HepG2 (cell line): Measurements from ENCODE around the gene YY1. TPM values are rescaled to one million over a fixed set of nuclear protein-coding genes. Genes with fewer than 3 reads are reported as not detected.

ENCODE experiments used
- AKNA ChIP-seq: sonication (generic); formaldehyde crosslinking; IDR thresholded peaks from 2 replicates; pipeline ENCODE4 v1.4.0; 2020; ENCODE audit warnings: missing genetic modification reagents, borderline replicate concordance
- ASH2L ChIP-seq: fragments of 300-600, 200-600 bp; sonication (generic); IDR thresholded peaks from 2 replicates; pipeline ENCODE4 v1.7.0; 2017; ENCODE audit warnings: low read depth, mild to moderate bottlenecking, moderate library complexity, mixed read lengths, low read length; ENCODE audit not compliant: insufficient read length
- EHMT2 ChIP-seq: fragments of 200-600 bp; sonication (generic); IDR thresholded peaks from 2 replicates; pipeline ENCODE4 v1.7.0; 2017; ENCODE audit warnings: antibody characterized with exemption, low read depth, low read length, borderline replicate concordance
- KMT2A ChIP-seq: sonication (generic); formaldehyde crosslinking; IDR thresholded peaks from 2 replicates; pipeline ENCODE4 v1.4.0; 2020; ENCODE audit warnings: missing genetic modification reagents
- NFE2L1 ChIP-seq: sonication (generic); formaldehyde crosslinking; IDR thresholded peaks from 2 replicates; pipeline ENCODE4 v1.4.0; 2020; ENCODE audit warnings: missing genetic modification reagents, mild to moderate bottlenecking, borderline replicate concordance
- NPAS2 ChIP-seq: sonication (generic); formaldehyde crosslinking; IDR thresholded peaks from 2 replicates; pipeline ENCODE4 v1.8.0; 2022; ENCODE audit warnings: mild to moderate bottlenecking, missing genetic modification reagents, borderline replicate concordance
- PITX1 ChIP-seq: sonication (generic); formaldehyde crosslinking; IDR thresholded peaks from 2 replicates; pipeline ENCODE4 v1.5.1; 2020; ENCODE audit warnings: mild to moderate bottlenecking, missing genetic modification reagents
- SKIL ChIP-seq: sonication (generic); formaldehyde crosslinking; IDR thresholded peaks from 2 replicates; pipeline ENCODE4 v1.8.0; 2022; ENCODE audit warnings: missing genetic modification reagents, mild to moderate bottlenecking, moderate library complexity, borderline replicate concordance
- ZBTB44 ChIP-seq: sonication (generic); formaldehyde crosslinking; IDR thresholded peaks from 2 replicates; pipeline ENCODE4 v1.4.0; 2020; ENCODE audit warnings: missing genetic modification reagents
- ZNF614 ChIP-seq: IDR thresholded peaks from 2 replicates; pipeline ENCODE4 v1.6.1; 2018; ENCODE audit warnings: missing biosample characterization, missing genetic modification reagents, inconsistent platforms, borderline replicate concordance
- ZNF704 ChIP-seq: sonication (generic); formaldehyde crosslinking; IDR thresholded peaks from 2 replicates; pipeline ENCODE4 v1.8.1; 2023; ENCODE audit warnings: mild to moderate bottlenecking, inconsistent platforms, moderate library complexity, missing genetic modification reagents, borderline replicate concordance
- ZNF710 ChIP-seq: sonication (generic); formaldehyde crosslinking; IDR thresholded peaks from 2 replicates; pipeline ENCODE4 v1.5.0; 2020; ENCODE audit warnings: mild to moderate bottlenecking, missing genetic modification reagents, borderline replicate concordance
- polyA plus RNA-seq, 8 experiments: library from polyadenylated mRNA; depleted of rRNA in 3 of 8; stranded (reverse) in 7 of 8; unstranded in 1 of 8; fragments of >200 nt; fragmentation: Illumina TruSeq in 4 of 8; extraction: Trizol in 4 of 8; gene quantifications; 2 replicates each; pipeline versions ENCODE4 v1.2.1 to v1.2.3, GENCODE V29; 2011 to 2016; ENCODE audit warnings: low read depth in 4 of 8, missing spikeins in 1 of 8, mixed read lengths in 1 of 8; ENCODE audit not compliant: insufficient read depth in 1 of 8
- total RNA-seq, 5 experiments: library from RNA; depleted of rRNA; stranded (reverse); fragments of >200 nt; fragmentation: Illumina TruSeq; extraction: Trizol; gene quantifications; 2 replicates each; pipeline ENCODE4 v1.2.3, GENCODE V29; 2016; ENCODE audit warnings: low read depth in 1 of 5

The YY1 gene
- total and polyA plus RNA-seq, 2 of the 13 experiments (the other 11 are each of a cell fraction or from before 2014, with no cell fraction given), result 29.4 to 68.1 TPM

- TF ChIP-seq AKNA (CRISPR knock-in tag) (no peak), ZNF614 (peak; percentile 53; the same call in 1 of the 2 replicates), EHMT2 (no peak), NFE2L1 (CRISPR knock-in tag) (no peak), SKIL (no peak; the same call in 1 of the 2 replicates), ASH2L (no peak), PITX1 (CRISPR knock-in tag) (peak; percentile 35), KMT2A (no peak), NPAS2 (CRISPR knock-in tag) (no peak), ZNF710 (CRISPR knock-in tag) (peak; percentile 92), ZNF704 (CRISPR knock-in tag) (no peak), ZBTB44 (CRISPR knock-in tag) (no peak)
Observed at GRCh38 chr14:100203962-100204834, 34.7 kb upstream of the YY1 start (continued).
